NK-92 (cell line): Measurements from ENCODE around the gene TIAM2.

Experiments used
- DNase-seq: peaks from one replicate; lab custom pipeline; 2025; ENCODE audit not compliant: unreplicated experiment; lab: John Stamatoyannopoulos, UW

TIAM2 gene

DNA sequence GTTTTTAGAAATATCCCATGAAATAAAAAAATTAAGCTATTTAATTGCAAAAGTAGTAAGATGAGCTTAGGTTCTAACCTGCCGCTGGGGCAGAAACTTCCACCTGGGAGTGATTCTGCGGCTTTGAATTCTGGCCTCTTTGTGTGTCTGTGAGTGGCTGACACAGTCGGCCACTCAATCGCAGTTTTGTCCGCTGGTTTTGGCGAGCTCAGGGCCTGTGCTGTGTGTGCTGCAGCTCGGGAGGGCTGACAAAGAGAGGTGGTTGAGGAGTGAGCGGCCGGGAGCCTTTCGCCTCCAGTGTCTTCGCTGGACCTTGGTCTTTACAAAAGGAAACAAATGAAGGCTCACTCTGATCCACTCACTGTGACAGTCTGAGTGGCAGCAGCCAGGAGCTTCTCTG, 128.4 kb downstream of the TIAM2 start:
- DNase-seq, result no peak

DNA sequence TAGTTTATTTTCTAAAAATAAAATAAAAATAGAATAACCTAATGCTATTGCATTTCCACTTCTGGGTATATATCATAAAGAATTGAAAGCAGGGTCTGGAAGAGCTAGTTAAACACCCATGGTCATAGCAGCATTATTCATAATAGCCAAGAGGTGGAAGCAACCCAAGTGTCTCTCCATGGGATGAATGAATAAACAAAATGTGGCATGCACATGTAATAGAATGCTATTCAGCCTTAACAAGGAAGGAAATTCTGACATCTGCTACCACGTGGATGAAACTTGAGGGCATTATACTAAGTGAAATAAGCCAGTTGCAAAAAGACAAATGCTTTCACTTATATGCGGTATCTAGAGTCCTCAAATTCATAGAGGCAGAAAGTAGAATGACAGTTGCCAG, 130.8 kb downstream of the TIAM2 start:
- DNase-seq, result no peak

GRCh38 chr6:155126727-155127439, 131.8 kb downstream of the TIAM2 start:
- no peak for DNase-seq

GRCh38 chr6:155128977-155129376, 133.9 kb downstream of the TIAM2 start:
- no peak for DNase-seq

GRCh38 chr6:155129744-155130143, 134.6 kb downstream of the TIAM2 start:
- no peak for DNase-seq

DNA sequence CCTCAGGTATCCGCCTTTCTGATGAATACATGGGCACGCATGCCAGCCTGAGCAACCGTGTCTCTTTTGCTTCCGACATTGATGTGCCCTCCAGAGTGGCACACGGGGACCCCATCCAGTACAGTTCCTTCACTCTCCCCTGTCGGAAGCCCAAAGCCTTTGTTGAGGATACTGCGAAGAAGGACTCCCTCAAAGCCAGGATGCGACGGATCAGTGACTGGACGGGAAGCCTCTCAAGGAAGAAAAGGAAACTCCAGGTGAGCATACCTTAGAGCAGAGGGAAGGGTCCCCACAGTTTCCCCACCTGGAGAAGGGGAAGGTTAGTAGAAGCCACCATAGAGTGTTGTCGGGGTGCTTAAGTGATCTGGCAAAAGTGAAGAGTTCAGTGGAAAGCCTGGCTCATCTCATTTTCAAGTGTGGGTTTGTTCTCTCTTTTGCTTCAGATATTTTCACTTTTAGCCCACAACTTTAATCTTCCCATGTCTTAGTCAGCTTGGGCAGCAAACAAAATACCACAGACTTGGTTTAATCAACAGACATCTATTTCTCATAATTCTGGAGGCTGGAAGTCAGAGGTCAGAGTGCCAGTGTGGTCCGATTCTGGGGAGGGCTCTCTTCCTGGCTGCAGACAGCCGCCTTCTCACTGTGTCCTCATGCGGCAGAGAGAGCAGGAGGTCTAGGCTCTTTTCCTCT, 135.2 kb downstream of the TIAM2 start:
- DNase-seq, result no peak

GRCh38 chr6:155132617-155133016, 137.5 kb downstream of the TIAM2 start:
- DNase-seq, result no peak

- DNase-seq, result no peak
These were observed 145.9 kb downstream of the TIAM2 start for GRCh38 chr6:155141002-155141401.

- DNase-seq, result no peak
These were observed 146.4 kb downstream of the TIAM2 start for GRCh38 chr6:155141512-155141911.

- no peak for DNase-seq
These were observed 147.3 kb downstream of the TIAM2 start for GRCh38 chr6:155142168-155143028.

DNA sequence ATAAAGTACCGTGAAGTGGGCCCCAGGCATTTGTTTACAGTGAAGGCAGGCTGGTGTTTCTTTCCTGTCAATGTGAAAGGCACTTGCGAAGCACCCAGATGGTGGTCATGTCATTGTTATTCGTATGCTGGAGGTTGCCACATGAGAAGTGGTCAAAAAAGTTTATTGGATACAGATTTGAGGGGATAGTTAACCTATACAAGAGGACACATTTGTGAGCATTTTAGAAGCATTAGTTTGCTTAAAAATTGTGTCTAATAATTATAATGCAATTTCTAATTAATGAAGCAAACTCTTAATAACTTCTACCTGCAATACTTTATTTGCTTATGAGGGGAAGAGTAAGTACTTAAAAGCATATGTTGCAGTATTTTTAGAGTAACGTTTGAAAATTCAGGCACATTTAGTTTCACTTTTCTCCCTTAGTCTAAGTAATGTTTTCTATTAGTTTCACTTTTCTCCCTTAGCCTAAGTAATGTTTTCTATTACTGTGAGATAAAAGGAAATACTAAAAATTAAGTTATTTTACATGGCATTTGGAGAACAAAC, 148.0 kb downstream of the TIAM2 start:
- DNase-seq, result no peak

- no peak for DNase-seq
These were observed 148.5 kb downstream of the TIAM2 start for GRCh38 chr6:155143578-155144106.

GRCh38 chr6:155146205-155146604, 151.1 kb downstream of the TIAM2 start:
- DNase-seq, result no peak

GRCh38 chr6:155147958-155148663, 153.0 kb downstream of the TIAM2 start:
- no peak for DNase-seq

- no peak for DNase-seq
These were observed 156.0 kb downstream of the TIAM2 start for GRCh38 chr6:155150967-155151671.

DNA sequence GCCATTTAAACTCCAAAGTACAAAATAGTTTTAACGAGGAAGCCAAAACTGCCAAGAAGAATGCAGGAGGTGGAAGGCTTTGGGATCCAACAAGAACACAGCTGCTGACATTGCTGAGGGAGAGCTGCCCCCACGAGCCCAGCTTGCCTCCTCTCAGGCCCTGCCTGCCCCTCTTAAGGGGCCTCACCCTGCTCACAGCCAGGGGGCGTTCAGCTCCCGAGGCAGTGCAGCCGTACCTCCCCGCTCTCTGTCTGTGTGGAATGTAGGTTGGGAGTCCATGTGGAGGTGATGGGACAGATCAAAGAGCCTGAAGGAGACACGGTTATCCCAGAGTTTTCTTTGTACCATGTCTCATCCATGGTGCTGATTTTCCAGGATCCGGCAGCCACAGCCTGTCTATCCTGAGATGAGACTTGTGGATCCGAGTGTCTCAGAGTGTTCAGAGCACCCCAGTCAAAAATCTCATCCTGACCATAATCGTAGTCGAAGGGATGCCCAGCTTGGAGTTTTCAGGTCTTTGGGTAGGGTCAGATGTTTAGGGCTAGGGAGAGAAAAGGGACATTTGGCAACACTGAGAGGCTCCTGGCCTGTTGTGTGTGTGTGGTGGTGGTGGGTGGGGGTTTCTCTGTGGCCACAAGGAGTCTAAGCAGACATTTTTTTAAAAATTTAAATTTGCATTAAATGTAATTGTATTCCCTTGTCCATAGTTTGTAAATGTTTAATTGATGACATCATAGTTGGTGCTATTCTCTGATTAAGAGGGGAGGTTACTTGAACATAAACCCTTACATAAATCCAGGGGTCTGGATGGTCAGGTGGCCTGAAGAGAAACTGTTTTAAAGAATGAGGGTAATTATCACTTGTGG, 157.3 kb downstream of the TIAM2 start:
- no peak for DNase-seq

GRCh38 chr6:155154158-155154830, 159.2 kb downstream of the TIAM2 start:
- DNase-seq, result no peak

GRCh38 chr6:155155787-155156447, 160.8 kb downstream of the TIAM2 start:
- DNase-seq, result no peak
